ENCODE data around the gene PTPRK.

DNA sequence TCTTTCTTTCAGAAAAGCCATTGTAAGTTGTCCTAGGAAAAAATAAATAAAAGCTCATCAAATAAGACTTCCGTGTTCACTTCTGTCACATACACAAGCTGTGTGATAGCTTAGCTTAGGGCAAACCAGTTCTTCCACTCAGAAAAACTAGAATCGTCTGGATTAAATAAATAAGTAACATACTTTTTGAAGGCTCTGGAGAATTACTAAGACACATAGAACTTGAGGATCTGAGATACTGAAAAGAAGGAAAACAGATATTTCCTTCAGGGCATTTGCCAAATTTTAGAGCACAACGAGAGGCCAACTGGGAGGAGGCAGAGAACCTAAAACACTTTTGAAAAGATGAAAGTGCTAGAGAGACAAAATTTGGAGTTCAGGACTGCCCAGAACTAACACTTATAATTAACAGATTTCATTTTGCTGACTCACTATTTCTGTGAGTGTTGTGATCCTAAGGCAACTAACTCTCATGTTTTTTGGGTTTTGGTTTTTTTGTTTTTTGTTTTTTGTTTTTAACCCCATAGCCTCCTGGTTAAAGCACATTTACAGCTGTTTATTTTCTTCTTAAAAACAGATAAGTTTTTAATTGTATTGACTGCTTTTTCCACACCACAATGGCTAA is 580.8 kb downstream of the PTPRK start:
- TF ChIP-seq SP1 (IDR thresholded peaks at IDR 0.05) = no peak
- no peak for TF ChIP-seq NFRKB (IDR thresholded peaks at IDR 0.05)
- no peak for TF ChIP-seq TARDBP (IDR thresholded peaks at IDR 0.05)
- no peak for TF ChIP-seq BHLHE40 (IDR thresholded peaks at IDR 0.05; ENCODE audit: borderline replicate concordance)
- TF ChIP-seq CTBP1 (IDR thresholded peaks at IDR 0.05; ENCODE audit: borderline replicate concordance) = no peak
- TF ChIP-seq ELF4 (IDR thresholded peaks at IDR 0.05) = no peak
- TF ChIP-seq FOXM1 (IDR thresholded peaks at IDR 0.05; ENCODE audit: borderline replicate concordance) = no peak
- TF ChIP-seq FOXA1 (IDR thresholded peaks at IDR 0.05) = no peak
- no peak for TF ChIP-seq FOXK2 (IDR thresholded peaks at IDR 0.05)
- TF ChIP-seq SUZ12 (IDR thresholded peaks at IDR 0.05) = no peak
- TF ChIP-seq, protein P1, sequence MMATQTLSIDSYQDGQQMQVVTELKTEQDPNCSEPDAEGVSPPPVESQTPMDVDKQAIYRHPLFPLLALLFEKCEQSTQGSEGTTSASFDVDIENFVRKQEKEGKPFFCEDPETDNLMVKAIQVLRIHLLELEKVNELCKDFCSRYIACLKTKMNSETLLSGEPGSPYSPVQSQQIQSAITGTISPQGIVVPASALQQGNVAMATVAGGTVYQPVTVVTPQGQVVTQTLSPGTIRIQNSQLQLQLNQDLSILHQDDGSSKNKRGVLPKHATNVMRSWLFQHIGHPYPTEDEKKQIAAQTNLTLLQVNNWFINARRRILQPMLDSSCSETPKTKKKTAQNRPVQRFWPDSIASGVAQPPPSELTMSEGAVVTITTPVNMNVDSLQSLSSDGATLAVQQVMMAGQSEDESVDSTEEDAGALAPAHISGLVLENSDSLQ (IDR thresholded peaks at IDR 0.05) = no peak
- no peak for TF ChIP-seq LEF1 (IDR thresholded peaks at IDR 0.05; ENCODE audit: borderline replicate concordance)
- TF ChIP-seq ZNF384 (IDR thresholded peaks at IDR 0.05) = no peak

All from HEK293T (cell line).